ENCODE measurements around the gene ENPP1.

DNA sequence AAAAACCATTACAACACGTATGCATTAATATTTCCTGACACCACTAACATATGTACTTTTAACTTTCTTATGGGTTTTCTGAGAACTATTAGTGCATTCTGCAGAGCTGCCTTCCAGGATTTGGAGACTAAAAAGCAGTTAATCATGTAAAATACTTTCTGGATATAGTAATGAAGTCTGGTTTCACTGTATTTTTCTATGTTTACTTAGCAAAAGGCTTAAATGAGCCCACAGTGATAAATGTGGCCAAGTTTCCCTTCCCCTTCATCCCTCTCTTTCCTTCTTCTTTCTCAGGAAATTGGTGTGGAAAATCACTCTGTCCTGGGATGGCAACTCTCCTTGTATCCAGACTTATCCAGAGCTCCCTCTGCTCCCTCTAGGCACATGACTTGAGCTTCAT, 29.7 kb upstream of the ENPP1 start:
- no peak for TF ChIP-seq CTCF (IDR thresholded peaks at IDR 0.05)
- no peak for TF ChIP-seq POLR2A (IDR thresholded peaks at IDR 0.05)

All from heart left ventricle (tissue), 13 donors.